ENCODE results near the gene SNAI1. TPM values are rescaled to one million over a fixed set of nuclear protein-coding genes. Genes with fewer than 3 reads are reported as not detected.

Gene SNAI1
- total and polyA plus RNA-seq, 12 donors: 0.59 to 7.6 (median 2.7) TPM

DNA sequence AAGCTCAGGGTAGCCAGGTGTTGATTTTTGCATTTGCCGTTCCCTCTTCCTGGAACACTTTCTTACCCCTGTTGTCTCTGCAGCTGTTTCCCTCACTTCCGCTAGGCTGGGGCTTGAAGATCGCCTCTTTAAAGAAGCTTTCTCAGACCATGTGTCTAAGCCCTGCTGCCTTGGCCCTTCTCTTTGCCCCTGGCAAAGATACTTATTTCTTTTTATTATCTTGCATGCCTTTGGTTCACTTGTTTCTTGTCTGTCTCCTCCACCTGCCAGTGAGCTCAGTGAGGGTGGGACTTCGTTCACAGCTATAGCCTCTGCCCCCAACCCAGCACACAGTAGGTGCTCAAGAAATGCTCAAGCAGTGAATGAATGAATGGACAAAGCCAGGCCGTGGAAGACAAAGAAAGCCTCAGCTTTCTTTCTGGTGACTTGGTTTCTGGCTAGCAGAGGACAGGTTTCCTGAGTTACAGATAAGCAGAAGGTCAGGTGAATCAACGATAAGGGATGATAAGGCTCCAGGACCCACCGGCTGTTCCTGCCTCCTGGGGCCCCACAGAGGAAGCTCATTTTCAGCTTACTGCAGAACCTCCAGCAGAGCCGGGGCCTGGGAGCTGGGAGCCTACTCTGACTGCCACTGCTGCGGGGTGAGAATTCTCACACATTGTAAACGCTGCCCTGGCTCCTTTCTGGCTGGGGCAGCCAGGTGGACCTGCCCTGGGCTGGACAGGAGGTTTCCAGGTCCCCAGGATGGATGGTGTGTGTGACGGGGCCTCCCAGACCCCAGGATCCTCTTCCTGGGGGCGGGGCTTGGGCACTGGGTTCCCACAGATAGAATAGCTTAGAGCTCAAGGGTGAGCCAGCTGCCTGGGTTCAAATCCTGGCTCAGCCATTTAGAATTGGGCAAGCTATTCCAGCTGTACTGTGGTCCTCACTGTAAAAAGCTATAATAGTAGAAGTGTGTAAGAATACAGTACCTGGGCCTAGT is 29.8 kb downstream of the SNAI1 start:
- ATAC-seq: no peak
- 63% methylated on average over 12 of the region's 12 CpGs for WGBS, 2 donors

DNA sequence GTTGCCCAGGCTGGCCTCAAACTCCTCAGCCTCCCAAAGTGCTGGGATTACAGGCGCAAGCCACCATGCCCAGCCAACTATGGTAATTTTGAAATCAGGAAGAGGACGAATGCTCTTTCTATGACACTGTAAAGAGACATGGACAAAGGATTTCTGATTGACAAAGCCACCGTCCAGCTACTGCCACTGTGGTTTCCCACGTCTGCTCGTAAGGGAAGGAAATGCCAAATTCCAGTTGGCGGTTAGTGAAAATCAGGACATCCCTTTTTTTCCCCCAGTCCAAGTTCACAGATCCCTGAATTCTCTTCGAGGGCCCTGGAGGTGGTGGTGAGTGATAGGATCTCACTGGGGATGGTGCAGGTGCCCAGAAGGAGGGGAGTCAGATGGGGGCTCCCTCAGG is 31.2 kb downstream of the SNAI1 start:
- intact Hi-C loops (cut with DNase I): no loop called here

More for the DNA sequence above, 29.8 kb downstream of the SNAI1 start:
- Histone ChIP-seq H3K36me3 (no peaks in the 10 kb centered on the region), H3K27me3 (peaks cover 0 to 14% (median 0%) of the 10 kb centered on the region in 7 donors), H3K9me3 (no peaks in the 10 kb centered on the region), H3K4me1 (peaks cover 0 to 21% (median 9%) of the 10 kb centered on the region in 9 donors), H3K27ac (peak overlapping the region in 1 of 10 donors; percentile 50), H3K4me3 (no peak overlapping the region)
- TF ChIP-seq, protein P1, sequence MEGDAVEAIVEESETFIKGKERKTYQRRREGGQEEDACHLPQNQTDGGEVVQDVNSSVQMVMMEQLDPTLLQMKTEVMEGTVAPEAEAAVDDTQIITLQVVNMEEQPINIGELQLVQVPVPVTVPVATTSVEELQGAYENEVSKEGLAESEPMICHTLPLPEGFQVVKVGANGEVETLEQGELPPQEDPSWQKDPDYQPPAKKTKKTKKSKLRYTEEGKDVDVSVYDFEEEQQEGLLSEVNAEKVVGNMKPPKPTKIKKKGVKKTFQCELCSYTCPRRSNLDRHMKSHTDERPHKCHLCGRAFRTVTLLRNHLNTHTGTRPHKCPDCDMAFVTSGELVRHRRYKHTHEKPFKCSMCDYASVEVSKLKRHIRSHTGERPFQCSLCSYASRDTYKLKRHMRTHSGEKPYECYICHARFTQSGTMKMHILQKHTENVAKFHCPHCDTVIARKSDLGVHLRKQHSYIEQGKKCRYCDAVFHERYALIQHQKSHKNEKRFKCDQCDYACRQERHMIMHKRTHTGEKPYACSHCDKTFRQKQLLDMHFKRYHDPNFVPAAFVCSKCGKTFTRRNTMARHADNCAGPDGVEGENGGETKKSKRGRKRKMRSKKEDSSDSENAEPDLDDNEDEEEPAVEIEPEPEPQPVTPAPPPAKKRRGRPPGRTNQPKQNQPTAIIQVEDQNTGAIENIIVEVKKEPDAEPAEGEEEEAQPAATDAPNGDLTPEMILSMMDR (IDR thresholded peaks at IDR 0.05): no peak
- intact Hi-C loops (cut with DNase I): no loop called here
- no peak for DNase-seq

DNA sequence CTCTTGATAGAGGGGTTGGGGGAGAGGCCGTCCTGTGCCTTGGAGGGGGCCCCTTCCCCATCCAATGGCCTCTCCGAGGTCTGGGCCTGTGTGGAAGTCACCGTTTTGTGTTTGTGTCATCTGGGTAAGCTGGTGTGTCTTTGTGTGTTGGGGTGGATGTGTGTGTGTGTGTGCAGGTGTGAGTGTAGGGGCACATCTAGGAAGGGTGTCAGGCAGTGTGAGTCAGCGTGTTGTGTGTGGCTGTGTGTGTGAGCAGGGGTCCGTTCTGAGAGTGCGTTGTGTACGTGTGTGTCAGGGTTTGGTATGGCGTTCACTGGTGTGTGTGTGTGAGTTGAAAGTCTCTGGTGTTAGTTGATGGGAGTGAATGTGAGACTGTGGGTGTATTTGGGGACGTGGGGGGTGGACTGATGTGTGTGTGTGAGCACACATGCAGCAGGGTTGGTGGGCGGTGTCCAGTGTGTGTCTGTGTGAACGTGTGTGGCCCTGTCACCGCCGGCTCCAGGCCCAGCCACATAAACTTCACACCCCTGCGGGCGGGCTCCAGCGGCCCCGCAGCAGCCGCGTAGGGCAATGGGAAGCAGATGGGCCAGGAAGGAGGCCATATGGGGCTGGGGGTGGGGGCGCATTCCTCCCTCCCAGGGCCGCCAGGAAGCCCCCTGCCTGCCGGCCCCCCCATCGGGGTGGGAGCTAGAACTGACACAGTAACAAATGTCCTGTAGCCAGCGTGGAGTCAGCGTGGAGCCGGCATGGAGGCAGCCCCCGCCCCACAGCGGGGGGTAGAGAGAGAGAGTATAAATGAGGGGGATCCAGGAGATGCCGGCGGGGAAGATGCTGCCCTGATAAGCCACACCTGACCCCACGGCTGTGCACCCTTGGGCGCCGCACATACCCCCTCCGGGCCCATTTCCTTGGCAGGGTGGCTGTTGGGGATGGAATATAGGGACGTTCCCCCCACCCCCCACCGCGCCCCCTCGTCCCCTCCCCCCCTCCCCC is 32.1 kb downstream of the SNAI1 start:
- peaks cover 0 to 10% (median 0%) of the 10 kb centered on the region in 7 donors for H3K27me3 ChIP-seq
- H3K4me1 ChIP-seq: peaks cover 0 to 28% (median 11%) of the 10 kb centered on the region in 9 donors
- ATAC-seq: peak in 1 of 8 donors; percentile 11
- no peak for DNase-seq
- no peak overlapping the region for H3K27ac ChIP-seq
- H3K4me3 ChIP-seq: no peak overlapping the region
- intact Hi-C loops (cut with DNase I): no loop called here
- WGBS, 2 donors: 63 to 68% methylated on average over 37 to 38 of the region's 38 CpGs
- H3K9me3 ChIP-seq: no peaks in the 10 kb centered on the region
- H3K36me3 ChIP-seq: no peaks in the 10 kb centered on the region
- TF ChIP-seq, protein P1 (IDR thresholded peaks at IDR 0.05): no peak

More for the DNA sequence above, 31.2 kb downstream of the SNAI1 start:
- 80 to 84% methylated on average over 7 of the region's 7 CpGs for WGBS, 2 donors
- no peak overlapping the region for H3K4me3 ChIP-seq
- DNase-seq: no peak
- no peaks in the 10 kb centered on the region for H3K36me3 ChIP-seq
- H3K27ac ChIP-seq: no peak overlapping the region
- no peaks in the 10 kb centered on the region for H3K9me3 ChIP-seq
- TF ChIP-seq, protein P1 (IDR thresholded peaks at IDR 0.05): no peak
- H3K4me1 ChIP-seq: peaks cover 0 to 28% (median 9%) of the 10 kb centered on the region in 9 donors
- no peak for ATAC-seq
- H3K27me3 ChIP-seq: peaks cover 0 to 14% (median 0%) of the 10 kb centered on the region in 7 donors

- H3K4me1 ChIP-seq: peaks cover 0 to 36% (median 14%) of the 10 kb centered on the region in 9 donors
- H3K27ac ChIP-seq: peak overlapping the region in 1 of 10 donors; percentile 7
- intact Hi-C loops (cut with DNase I): no loop called here
- H3K9me3 ChIP-seq: no peaks in the 10 kb centered on the region
- no peak overlapping the region for H3K4me3 ChIP-seq
- DNase-seq: no peak
- no peak for ATAC-seq
- peaks cover 0 to 2% (median 0%) of the 10 kb centered on the region in 7 donors for H3K27me3 ChIP-seq
- no peaks in the 10 kb centered on the region for H3K36me3 ChIP-seq
- TF ChIP-seq, protein P1 (IDR thresholded peaks at IDR 0.05): no peak
- WGBS, 2 donors: 78 to 80% methylated on average over 8 of the region's 8 CpGs
Measured at GRCh38 chr20:50015636-50015992, 32.8 kb downstream of the SNAI1 start.
